Endodermal cell (in vitro differentiated cells): ENCODE measurements around the gene NUPR1. TPM values are rescaled to one million over a fixed set of nuclear protein-coding genes. Genes with fewer than 3 reads are reported as not detected.

Source experiments
- DNase-seq: peaks from one replicate; pipeline ENCODE4 v3.0.0-alpha.2; 2017
- H3K27ac ChIP-seq: 2 replicates; pipeline ENCODE4 v1.5.1; 2013; ENCODE audit warnings: mild to moderate bottlenecking, low read depth, low read length, moderate library complexity
- H3K27me3 ChIP-seq: 2 replicates; pipeline ENCODE4 v1.6.1; 2013; ENCODE audit warnings: mild to moderate bottlenecking, low read length, moderate library complexity; ENCODE audit not compliant: insufficient read depth, control insufficient read depth, poor library complexity, severe bottlenecking
- H3K36me3 ChIP-seq: 2 replicates; pipeline ENCODE4 v1.7.0; 2013; ENCODE audit warnings: mild to moderate bottlenecking, low read length, moderate library complexity; ENCODE audit not compliant: control insufficient read depth, insufficient read depth
- H3K4me1 ChIP-seq: one replicate; pipeline ENCODE4 v1.7.0; 2013; ENCODE audit warnings: low read length; ENCODE audit not compliant: control insufficient read depth, insufficient read depth
- H3K4me3 ChIP-seq: 2 replicates; pipeline ENCODE4 v1.5.1; 2013; ENCODE audit warnings: mild to moderate bottlenecking, low read length, moderate library complexity
- H3K9ac ChIP-seq: 2 replicates; pipeline ENCODE4 v1.6.1; 2013; ENCODE audit warnings: mild to moderate bottlenecking, low read length, moderate library complexity; ENCODE audit not compliant: poor library complexity, severe bottlenecking; ENCODE audit errors: extremely low read depth
- H3K9me3 ChIP-seq: 2 replicates; pipeline ENCODE4 v1.6.1; 2013; ENCODE audit warnings: mild to moderate bottlenecking, low read length, moderate library complexity; ENCODE audit not compliant: control insufficient read depth
- H3K27ac Mint-ChIP-seq: 2 replicates; pipeline ENCODE4 v1.8.0; 2020; ENCODE audit warnings: mixed read lengths
- H3K27me3 Mint-ChIP-seq: 2 replicates; pipeline ENCODE4 v1.8.0; 2021; ENCODE audit warnings: mild to moderate bottlenecking, mixed read lengths; ENCODE audit not compliant: insufficient read depth
- H3K36me3 Mint-ChIP-seq: 2 replicates; pipeline ENCODE4 v1.8.0; 2020; ENCODE audit warnings: low read depth, mixed read lengths
- H3K4me1 Mint-ChIP-seq: 2 replicates; pipeline ENCODE4 v1.8.0; 2020; ENCODE audit warnings: mixed read lengths
- H3K4me3 Mint-ChIP-seq: 2 replicates; pipeline ENCODE4 v1.8.0; 2020; ENCODE audit warnings: mild to moderate bottlenecking, moderate library complexity, mixed read lengths
- H3K9me3 Mint-ChIP-seq: 2 replicates; pipeline ENCODE4 v1.8.0; 2020; ENCODE audit warnings: mild to moderate bottlenecking, mixed read lengths
- CTCF ChIP-seq: fragments of 200-600 bp; sonication (generic); conservative IDR thresholded peaks from 2 replicates; pipeline ENCODE4 v1.5.0; 2021; ENCODE audit warnings: antibody characterized with exemption, mild to moderate bottlenecking
- WGBS, 2 experiments: methylation state at CpG; one replicate each; pipeline versions ENCODE4 v1.1.5 to v1.1.7; 2013; ENCODE audit warnings: missing lambda C conversion rate in 2 of 2, mixed read lengths in 1 of 2; ENCODE audit not compliant: insufficient coverage in 1 of 2, insufficient read length in 1 of 2; 5-methylcytosine and 5-hydroxymethylcytosine counted together
- total RNA-seq, 2 donors: library from RNA; stranded (reverse); fragmentation: NEBNext Ultra II Directional in 1 of 2; extraction: Animal tissue kit (Norgen Biotek cat#: 25700) in 1 of 2; gene quantifications; 2 replicates in 1 of 2; 3 replicates in 1 of 2; pipeline ENCODE4 v1.2.1, GENCODE V29; 2021

NUPR1 gene
- total RNA-seq, 2 donors from 2014 or later: not detected

GRCh38 chr16:28532940-28533647 is 5.7 kb downstream of the NUPR1 start:
- 85 to 92% methylated on average over 4 to 5 of the region's 5 CpGs for WGBS, 2 experiments
- no peak overlapping the region for H3K4me3 Mint-ChIP-seq
- Histone ChIP-seq H3K4me1 (no peaks in the 10 kb centered on the region), H3K27me3 (no peaks in the 10 kb centered on the region), H3K9ac (no peak overlapping the region), H3K4me3 (no peak overlapping the region), H3K36me3 (no peaks in the 10 kb centered on the region), H3K27ac (no peak overlapping the region), H3K9me3 (no peaks in the 10 kb centered on the region)
- no peaks in the 10 kb centered on the region for H3K36me3 Mint-ChIP-seq
- TF ChIP-seq CTCF: no peak
- H3K4me1 Mint-ChIP-seq: peaks cover 5% of the 10 kb centered on the region
- no peak overlapping the region for H3K27ac Mint-ChIP-seq
- no peaks in the 10 kb centered on the region for H3K27me3 Mint-ChIP-seq
- no peaks in the 10 kb centered on the region for H3K9me3 Mint-ChIP-seq
- DNase-seq: no peak

- no peak overlapping the region for H3K9ac ChIP-seq
- H3K27me3 ChIP-seq: no peaks in the 10 kb centered on the region
- Mint-ChIP-seq H3K27me3 (no peaks in the 10 kb centered on the region), H3K9me3 (no peaks in the 10 kb centered on the region), H3K4me3 (no peak overlapping the region), H3K4me1 (peaks cover 5% of the 10 kb centered on the region), H3K36me3 (no peaks in the 10 kb centered on the region), H3K27ac (peak overlapping the region; percentile 41)
- TF ChIP-seq CTCF: no peak
- 73 to 76% methylated on average over 7 to 9 of the region's 9 CpGs for WGBS, 2 experiments
- no peak overlapping the region for H3K27ac ChIP-seq
- H3K36me3 ChIP-seq: no peaks in the 10 kb centered on the region
- no peaks in the 10 kb centered on the region for H3K9me3 ChIP-seq
- no peak overlapping the region for H3K4me3 ChIP-seq
- no peaks in the 10 kb centered on the region for H3K4me1 ChIP-seq
- peak; percentile 92 for DNase-seq
These were observed 6.7 kb downstream of the NUPR1 start for GRCh38 chr16:28531777-28532744.

- no peak overlapping the region for H3K27ac Mint-ChIP-seq
These were observed 9.7 kb downstream of the NUPR1 start for GRCh38 chr16:28529124-28529523.

More at GRCh38 chr16:28529124-28529523, 9.7 kb downstream of the NUPR1 start:
- Histone ChIP-seq H3K4me1 (no peaks in the 10 kb centered on the region), H3K4me3 (no peak overlapping the region), H3K9ac (no peak overlapping the region), H3K9me3 (peaks cover 9% of the 10 kb centered on the region), H3K27me3 (no peaks in the 10 kb centered on the region), H3K36me3 (no peaks in the 10 kb centered on the region), H3K27ac (no peak overlapping the region)
- Mint-ChIP-seq H3K36me3 (no peaks in the 10 kb centered on the region), H3K9me3 (peaks cover 17% of the 10 kb centered on the region), H3K27me3 (no peaks in the 10 kb centered on the region), H3K4me3 (no peak overlapping the region), H3K4me1 (peaks cover 5% of the 10 kb centered on the region)
- no peak for DNase-seq
- TF ChIP-seq CTCF: no peak
